SK-N-MC (cell line): ENCODE results near the gene S100A2.

Experiments
- DNase-seq: peaks from one replicate; pipeline ENCODE4 v3.0.0-alpha.2; 2011; ENCODE audit warnings: low read depth, low spot score
- H3K27ac ChIP-seq: fragments of 200-600 bp; sonication (generic); 2 replicates; pipeline ENCODE4 v1.5.1; 2016; ENCODE audit warnings: mixed run types
- H3K36me3 ChIP-seq: fragments of 200-600 bp; sonication (generic); 2 replicates; pipeline ENCODE4 v1.6.1; 2017; ENCODE audit warnings: antibody characterized with exemption, low read length, mixed read lengths; ENCODE audit not compliant: insufficient read depth
- H3K4me3 ChIP-seq: fragments of 200-600 bp; sonication (generic); 2 replicates; pipeline ENCODE4 v1.5.1; 2016
- H3K9ac ChIP-seq: fragments of 200-600 bp; sonication (generic); 2 replicates; pipeline ENCODE4 v1.8.0; 2017; ENCODE audit warnings: mixed run types, mixed read lengths; ENCODE audit not compliant: insufficient read length
- H3K9me3 ChIP-seq: fragments of 200-600 bp; sonication (generic); 2 replicates; pipeline ENCODE4 v1.6.1; 2017; ENCODE audit warnings: low read depth, mild to moderate bottlenecking, antibody characterized with exemption, low read length, moderate library complexity, mixed read lengths
- EZH2 ChIP-seq: fragments of 200-600 bp; sonication (generic); IDR thresholded peaks from one replicate; pipeline ENCODE4 v1.6.1; 2017; ENCODE audit warnings: antibody characterized with exemption
- FOXP2 ChIP-seq: optimal IDR thresholded peaks from 2 replicates; pipeline ENCODE3; 2011; ENCODE audit warnings: mild to moderate bottlenecking, moderate library complexity; ENCODE audit not compliant: insufficient read depth; ENCODE audit errors: extremely low read length, control extremely low read depth
- POLR2AphosphoS5 ChIP-seq: IDR thresholded peaks from 2 replicates; pipeline ENCODE4 v1.6.1; 2012; ENCODE audit warnings: mild to moderate bottlenecking, low read depth, low read length, borderline replicate concordance

S100A2 gene

DNA sequence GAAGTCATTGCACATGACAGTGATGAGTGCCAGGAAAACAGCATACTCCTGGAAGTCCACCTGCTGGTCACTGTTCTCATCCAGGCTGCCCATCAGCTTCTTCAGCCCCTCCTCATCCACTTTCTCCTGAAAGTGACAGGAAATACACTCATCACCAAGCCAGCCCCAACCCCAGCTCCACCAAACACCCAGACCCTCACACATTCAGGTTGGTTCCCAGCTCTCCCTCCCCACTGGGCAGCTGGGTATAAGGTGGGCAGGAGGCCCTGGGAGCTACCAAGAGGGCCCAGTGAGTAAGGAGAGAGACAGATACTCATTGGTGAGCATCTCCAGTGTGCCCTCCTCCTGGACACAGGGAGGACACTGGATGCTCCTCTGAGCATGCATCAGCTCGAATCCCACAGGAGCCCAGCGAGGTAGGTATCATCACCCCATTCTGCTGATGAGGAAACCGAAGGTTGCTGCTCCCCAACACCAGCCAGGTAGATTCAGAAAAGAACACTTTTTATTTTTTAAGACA, 4.1 kb downstream of the S100A2 start:
- no peak overlapping the region for H3K27ac ChIP-seq
- DNase-seq = no peak
- H3K9ac ChIP-seq = no peak overlapping the region
- no peaks in the 10 kb centered on the region for H3K9me3 ChIP-seq
- H3K4me3 ChIP-seq = no peak overlapping the region
- H3K36me3 ChIP-seq = no peaks in the 10 kb centered on the region
- TF ChIP-seq EZH2 = no peak
- no peak for TF ChIP-seq POLR2AphosphoS5
- TF ChIP-seq FOXP2 = no peak

DNA sequence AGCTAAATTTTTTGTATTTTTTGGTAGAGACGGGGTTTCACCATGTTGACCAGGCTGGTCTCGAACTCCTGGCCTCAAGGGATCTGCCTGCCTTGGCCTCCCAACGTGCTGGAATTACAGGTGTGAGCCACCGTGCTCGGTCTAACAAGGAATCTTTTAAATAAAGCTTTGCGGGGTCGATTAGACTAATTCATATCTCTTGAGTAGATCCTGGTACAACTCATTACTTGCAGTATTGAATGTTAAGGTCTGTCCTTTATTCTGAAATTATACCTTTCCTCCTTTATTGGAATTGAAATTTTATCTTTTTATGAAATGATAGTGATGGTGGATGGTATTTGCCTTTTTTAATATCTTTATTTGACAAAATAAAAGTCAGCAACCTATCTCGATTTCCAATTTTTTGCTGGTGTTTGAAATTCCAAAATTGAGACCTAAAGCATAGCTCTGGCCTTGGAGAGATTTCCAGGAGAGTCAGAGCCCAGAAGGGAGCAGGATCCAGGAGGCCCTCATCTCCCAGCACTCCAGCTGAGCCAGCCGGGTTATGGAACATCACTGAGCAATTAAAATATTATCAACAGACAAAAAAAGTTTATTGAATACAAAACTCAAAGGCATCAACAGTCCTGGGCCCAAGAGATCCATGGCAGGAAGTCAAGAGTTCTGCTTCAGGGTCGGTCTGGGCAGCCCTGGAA, 4.7 kb downstream of the S100A2 start:
- H3K27ac ChIP-seq = no peak overlapping the region
- no peak overlapping the region for H3K9ac ChIP-seq
- H3K9me3 ChIP-seq = no peaks in the 10 kb centered on the region
- no peak overlapping the region for H3K4me3 ChIP-seq
- no peak for DNase-seq
- H3K36me3 ChIP-seq = no peaks in the 10 kb centered on the region
- TF ChIP-seq FOXP2 = no peak
- TF ChIP-seq EZH2 = no peak
- TF ChIP-seq POLR2AphosphoS5 = no peak

DNA sequence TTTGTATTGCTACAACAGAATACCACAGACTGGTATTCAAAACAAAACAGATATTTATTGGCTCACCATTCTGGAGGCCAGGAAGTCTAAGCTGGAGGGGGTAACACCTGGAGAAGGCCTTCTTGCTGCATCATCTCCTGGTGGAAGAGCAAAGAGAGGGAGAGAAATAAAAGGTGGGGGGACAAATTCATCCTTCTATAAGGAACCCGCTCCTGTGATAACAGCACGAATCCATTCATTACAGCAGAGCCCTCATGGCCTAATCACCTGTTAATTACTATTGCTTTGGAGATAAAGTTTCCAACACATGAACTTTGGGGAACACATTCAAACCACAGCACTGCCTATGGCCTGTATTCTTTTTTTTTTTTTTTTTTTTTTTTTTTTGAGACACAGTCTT, 5.4 kb downstream of the S100A2 start:
- TF ChIP-seq POLR2AphosphoS5 (no peak), EZH2 (no peak)
- no peak overlapping the region for H3K9ac ChIP-seq
- no peak for DNase-seq
- H3K27ac ChIP-seq = no peak overlapping the region
- no peaks in the 10 kb centered on the region for H3K9me3 ChIP-seq
- H3K36me3 ChIP-seq = no peaks in the 10 kb centered on the region
- no peak overlapping the region for H3K4me3 ChIP-seq

DNA sequence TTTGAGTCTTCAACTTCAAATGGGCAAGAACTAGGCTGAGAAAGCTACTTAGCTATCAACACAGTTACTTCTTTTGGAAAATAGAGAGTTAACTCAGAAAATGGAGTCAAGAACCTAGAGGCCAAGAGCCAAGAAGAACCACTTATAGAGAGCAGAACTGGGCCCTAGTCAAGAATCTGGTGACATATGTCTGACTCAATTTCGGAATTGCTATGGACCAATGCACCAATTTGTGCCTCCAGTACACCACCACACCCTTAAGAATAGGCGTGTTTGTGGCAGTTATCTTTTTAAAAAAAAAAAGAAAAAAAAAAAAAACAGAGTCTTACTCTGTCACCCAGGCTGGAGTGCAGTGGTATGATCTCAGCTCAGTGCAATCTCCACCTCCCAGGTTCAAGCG, 7.8 kb downstream of the S100A2 start:
- no peak overlapping the region for H3K27ac ChIP-seq
- no peaks in the 10 kb centered on the region for H3K36me3 ChIP-seq
- TF ChIP-seq FOXP2 = no peak
- TF ChIP-seq POLR2AphosphoS5 = no peak
- TF ChIP-seq EZH2 = no peak
- no peak for DNase-seq
- no peak overlapping the region for H3K9ac ChIP-seq
- no peaks in the 10 kb centered on the region for H3K9me3 ChIP-seq
- H3K4me3 ChIP-seq = no peak overlapping the region

GRCh38 chr1:153556348-153556747, 9.3 kb downstream of the S100A2 start:
- H3K4me3 ChIP-seq = no peak overlapping the region
- DNase-seq = no peak
- no peak overlapping the region for H3K9ac ChIP-seq
- H3K27ac ChIP-seq = no peak overlapping the region
- TF ChIP-seq EZH2 = no peak
- no peak for TF ChIP-seq FOXP2
- no peak for TF ChIP-seq POLR2AphosphoS5
- H3K9me3 ChIP-seq = no peaks in the 10 kb centered on the region
- H3K36me3 ChIP-seq = no peaks in the 10 kb centered on the region

DNA sequence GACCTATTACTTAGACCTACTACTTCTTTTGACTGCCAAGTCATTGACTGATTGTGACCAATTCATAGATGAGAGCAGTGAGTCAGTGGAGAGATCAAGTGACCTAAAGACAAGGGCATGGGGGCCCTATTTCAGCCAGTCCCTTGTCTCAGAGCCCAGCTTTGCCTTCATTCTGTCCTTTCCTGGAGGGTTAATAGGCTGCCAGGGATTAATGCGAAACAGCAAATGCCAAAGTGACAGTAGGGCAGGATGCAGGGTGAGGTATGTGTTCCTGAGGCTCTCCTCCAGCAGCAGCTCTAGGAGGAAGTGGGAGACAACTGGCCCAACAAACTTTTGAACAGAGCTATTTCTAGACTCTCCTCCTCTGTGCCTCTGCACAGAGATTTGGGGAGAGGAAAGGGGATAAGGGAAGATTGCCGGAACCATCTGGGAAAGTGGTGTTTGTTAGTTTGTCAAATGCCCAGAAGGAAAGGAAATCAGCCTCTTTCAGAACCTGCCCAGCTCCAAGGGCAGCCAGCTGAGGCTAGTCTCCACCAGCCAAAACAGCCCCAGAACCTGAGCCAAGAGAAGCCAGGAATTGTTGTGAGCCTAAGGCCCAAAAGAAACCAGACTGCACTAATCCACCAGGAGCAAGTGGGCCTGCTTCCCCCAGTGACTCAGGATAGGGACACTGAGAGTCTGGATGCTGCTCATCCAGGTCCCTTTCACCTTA, 11.7 kb downstream of the S100A2 start:
- Histone ChIP-seq H3K9me3 (no peaks in the 10 kb centered on the region), H3K9ac (no peak overlapping the region), H3K4me3 (no peak overlapping the region), H3K36me3 (no peaks in the 10 kb centered on the region), H3K27ac (no peak overlapping the region)
- no peak for DNase-seq
- no peak for TF ChIP-seq FOXP2
- TF ChIP-seq EZH2 = no peak
- no peak for TF ChIP-seq POLR2AphosphoS5

DNA sequence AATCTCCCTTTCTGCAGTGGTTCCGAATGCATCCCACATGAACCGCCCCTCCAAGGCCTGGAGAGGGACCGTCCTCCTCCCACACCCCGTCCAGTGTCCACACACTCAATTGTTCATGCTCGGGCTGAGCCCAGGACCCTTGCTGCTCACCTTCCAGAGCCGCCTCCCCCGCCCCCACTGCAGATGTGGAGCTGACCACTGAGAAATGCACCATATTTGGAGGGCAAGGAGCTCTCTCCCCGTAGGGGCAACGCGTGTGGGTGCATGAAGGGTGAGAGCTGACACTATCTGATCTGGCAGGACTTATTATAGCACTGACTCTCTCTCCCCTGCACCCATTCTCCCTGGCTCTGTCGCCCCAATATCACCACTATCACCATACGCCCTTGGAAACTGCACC, 12.5 kb downstream of the S100A2 start:
- Histone ChIP-seq H3K9me3 (no peaks in the 10 kb centered on the region), H3K27ac (no peak overlapping the region), H3K9ac (no peak overlapping the region), H3K36me3 (no peaks in the 10 kb centered on the region), H3K4me3 (no peak overlapping the region)
- TF ChIP-seq EZH2 = no peak
- no peak for DNase-seq

DNA sequence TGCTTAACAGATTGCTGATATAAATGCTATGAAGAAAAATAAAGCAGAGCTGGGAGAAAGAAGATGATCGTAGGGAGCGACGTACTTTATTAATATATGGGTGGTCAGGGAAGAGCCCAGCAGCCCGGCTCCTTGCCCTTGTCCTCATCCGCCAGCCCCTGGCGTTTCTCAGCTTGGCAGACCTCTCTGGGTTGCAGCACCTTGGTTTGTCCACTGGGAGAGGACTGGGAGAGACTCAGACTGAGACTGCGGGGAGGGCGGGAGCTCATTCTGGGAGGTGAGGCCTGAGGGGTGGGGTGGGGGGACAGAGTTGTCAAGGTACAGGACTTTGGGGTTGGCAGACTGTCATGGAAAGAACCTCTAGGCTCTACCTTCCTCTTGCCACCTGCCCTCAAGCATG, 13.3 kb downstream of the S100A2 start:
- TF ChIP-seq EZH2 = no peak
- TF ChIP-seq POLR2AphosphoS5 = no peak
- TF ChIP-seq FOXP2 = no peak
- H3K9ac ChIP-seq = no peak overlapping the region
- H3K36me3 ChIP-seq = no peaks in the 10 kb centered on the region
- no peak for DNase-seq
- no peak overlapping the region for H3K4me3 ChIP-seq
- no peaks in the 10 kb centered on the region for H3K9me3 ChIP-seq
- H3K27ac ChIP-seq = no peak overlapping the region

GRCh38 chr1:153550827-153551500, 14.7 kb downstream of the S100A2 start:
- Histone ChIP-seq H3K9ac (no peak overlapping the region), H3K9me3 (no peaks in the 10 kb centered on the region), H3K4me3 (no peak overlapping the region), H3K27ac (no peak overlapping the region), H3K36me3 (no peaks in the 10 kb centered on the region)
- DNase-seq = no peak
- TF ChIP-seq FOXP2 (no peak), POLR2AphosphoS5 (no peak), EZH2 (no peak)
